ENCODE measurements around the gene SRGAP1.

DNA sequence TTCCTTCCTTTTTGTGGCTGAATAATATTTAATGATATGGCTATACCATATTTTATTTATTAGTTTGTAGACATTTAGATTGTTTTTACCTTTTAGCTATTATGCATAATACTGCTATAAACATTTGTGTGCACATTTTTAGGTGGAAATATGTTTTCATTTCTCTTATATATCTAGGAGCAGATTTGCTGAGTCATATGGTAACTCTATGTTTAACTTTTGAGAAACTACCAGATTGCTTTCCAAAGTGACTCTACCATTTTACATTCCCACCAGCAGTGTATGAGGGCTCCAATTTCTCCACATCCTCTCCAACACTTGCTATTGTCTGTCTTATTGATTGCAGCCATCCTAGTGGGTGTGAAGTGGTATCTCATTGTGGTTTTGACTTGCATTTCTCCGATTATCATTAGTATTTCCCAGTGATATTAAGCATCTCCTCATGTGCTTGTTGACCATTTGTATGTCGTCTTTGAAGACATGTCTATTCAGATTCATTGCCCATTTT lies 217.4 kb downstream of the SRGAP1 start:
- TF ChIP-seq GATA2 (IDR thresholded peaks at IDR 0.05; ENCODE audit: low read depth, low read length): no peak
- no peak for TF ChIP-seq GATA3 (IDR thresholded peaks at IDR 0.05; ENCODE audit: low read depth, low read length)

Data from SH-SY5Y (cell line).